WTC11 (cell line): ENCODE measurements around the gene SAMD10. TPM values are rescaled to one million over a fixed set of nuclear protein-coding genes. Genes with fewer than 3 reads are reported as not detected.

ENCODE experiments used
- ATAC-seq: fragments of 200-7000 bp; cut with Tn5 transposase; 2 replicates; pipeline ENCODE4 v1.10.0; 2021; ENCODE audit warnings: mild to moderate bottlenecking, moderate library complexity
- CTCF ChIA-PET: fragments of 300-600 bp; sonication (Branson Sonifier 250); formaldehyde crosslinking; loops from one replicate; lab custom pipeline; 2021; ENCODE audit warnings: antibody characterized with exemption; lab: Charles Lee
- POLR2A ChIA-PET: fragments of 350-600 bp; sonication (Branson Sonifier 250); formaldehyde crosslinking; loops from one replicate; lab custom pipeline; 2021; ENCODE audit warnings: antibody characterized with exemption; lab: Charles Lee
- DNase-seq: peaks from one replicate; pipeline ENCODE4 v3.0.0; 2021; ENCODE audit warnings: low spot score
- H3K27ac Mint-ChIP-seq: 2 replicates; pipeline ENCODE4 v1.8.0; 2021; ENCODE audit warnings: mixed read lengths
- H3K27me3 Mint-ChIP-seq: 2 replicates; pipeline ENCODE4 v1.8.0; 2021; ENCODE audit warnings: low read depth, mild to moderate bottlenecking, moderate library complexity, mixed read lengths
- H3K36me3 Mint-ChIP-seq: 2 replicates; pipeline ENCODE4 v1.8.0; 2021; ENCODE audit warnings: mixed read lengths
- H3K4me1 Mint-ChIP-seq: 2 replicates; pipeline ENCODE4 v1.8.0; 2022; ENCODE audit warnings: mixed read lengths
- H3K4me3 Mint-ChIP-seq: 2 replicates; pipeline ENCODE4 v1.8.0; 2021; ENCODE audit warnings: mild to moderate bottlenecking, moderate library complexity, mixed read lengths
- H3K9me3 Mint-ChIP-seq: 2 replicates; pipeline ENCODE4 v1.8.0; 2021; ENCODE audit warnings: mixed read lengths
- AFF4 ChIP-seq: sonication (generic); formaldehyde crosslinking; IDR thresholded peaks from 2 replicates; pipeline ENCODE4 v1.8.1; 2023; ENCODE audit warnings: mild to moderate bottlenecking, missing genetic modification reagents, borderline replicate concordance
- ATF1 ChIP-seq: sonication (generic); formaldehyde crosslinking; IDR thresholded peaks from 2 replicates; pipeline ENCODE4 v1.8.1; 2023; ENCODE audit warnings: mild to moderate bottlenecking, moderate library complexity, missing genetic modification reagents
- ATF2 ChIP-seq: sonication (generic); formaldehyde crosslinking; IDR thresholded peaks from 2 replicates; pipeline ENCODE4 v1.8.1; 2022; ENCODE audit warnings: low read depth, missing genetic modification reagents, borderline replicate concordance
- E2F1 ChIP-seq: sonication (generic); formaldehyde crosslinking; IDR thresholded peaks from 2 replicates; pipeline ENCODE4 v1.8.0; 2022; ENCODE audit warnings: mild to moderate bottlenecking, missing genetic modification reagents
- E2F5 ChIP-seq: sonication (generic); formaldehyde crosslinking; IDR thresholded peaks from 2 replicates; pipeline ENCODE4 v1.8.1; 2022; ENCODE audit warnings: mild to moderate bottlenecking, moderate library complexity, missing genetic modification reagents
- FOXP4 ChIP-seq: sonication (generic); formaldehyde crosslinking; IDR thresholded peaks from 2 replicates; pipeline ENCODE4 v1.8.0; 2022; ENCODE audit warnings: mild to moderate bottlenecking, missing genetic modification reagents
- GABPB1 ChIP-seq: sonication (generic); formaldehyde crosslinking; IDR thresholded peaks from 2 replicates; pipeline ENCODE4 v1.8.1; 2023; ENCODE audit warnings: mild to moderate bottlenecking, missing genetic modification reagents
- GTF2I ChIP-seq: fragments of 250-450 bp; sonication (Bioruptor Pico); conservative IDR thresholded peaks from 2 replicates; pipeline ENCODE4 v1.4.0; 2021; ENCODE audit warnings: mild to moderate bottlenecking
- HMGA2 ChIP-seq: fragments of 250-450 bp; sonication (Bioruptor Pico); IDR thresholded peaks from 2 replicates; pipeline ENCODE4 v1.4.0; 2021; ENCODE audit warnings: mild to moderate bottlenecking, moderate library complexity
- IRF1 ChIP-seq: sonication (generic); formaldehyde crosslinking; IDR thresholded peaks from 2 replicates; pipeline ENCODE4 v1.8.0; 2023; ENCODE audit warnings: missing genetic modification reagents
- KAT7 ChIP-seq: sonication (generic); formaldehyde crosslinking; IDR thresholded peaks from 2 replicates; pipeline ENCODE4 v1.8.1; 2023; ENCODE audit warnings: missing genetic modification reagents, mild to moderate bottlenecking, borderline replicate concordance
- NFE2L1 ChIP-seq: sonication (generic); formaldehyde crosslinking; IDR thresholded peaks from 2 replicates; pipeline ENCODE4 v1.8.1; 2023; ENCODE audit warnings: missing genetic modification reagents
- NFYB ChIP-seq: sonication (generic); formaldehyde crosslinking; conservative IDR thresholded peaks from 2 replicates; pipeline ENCODE4 v1.8.0; 2022; ENCODE audit warnings: low read depth, missing genetic modification reagents
- STAT6 ChIP-seq: sonication (generic); formaldehyde crosslinking; conservative IDR thresholded peaks from 2 replicates; pipeline ENCODE4 v1.8.1; 2023; ENCODE audit warnings: mild to moderate bottlenecking, low read depth, missing genetic modification reagents, moderate library complexity
- TEAD4 ChIP-seq: sonication (generic); formaldehyde crosslinking; IDR thresholded peaks from 2 replicates; pipeline ENCODE4 v1.8.0; 2022; ENCODE audit warnings: mild to moderate bottlenecking, missing genetic modification reagents
- USF2 ChIP-seq: sonication (generic); formaldehyde crosslinking; IDR thresholded peaks from 2 replicates; pipeline ENCODE4 v1.8.1; 2023; ENCODE audit warnings: mild to moderate bottlenecking, missing genetic modification reagents, moderate library complexity
- ZBTB21 ChIP-seq: sonication (generic); formaldehyde crosslinking; IDR thresholded peaks from 2 replicates; pipeline ENCODE4 v1.8.1; 2023; ENCODE audit warnings: mild to moderate bottlenecking, missing genetic modification reagents, borderline replicate concordance
- ZNF232 ChIP-seq: sonication (generic); formaldehyde crosslinking; IDR thresholded peaks from 2 replicates; pipeline ENCODE4 v1.8.0; 2022; ENCODE audit warnings: mild to moderate bottlenecking, missing genetic modification reagents
- ZNF263 ChIP-seq: sonication (generic); formaldehyde crosslinking; IDR thresholded peaks from 2 replicates; pipeline ENCODE4 v1.8.1; 2022; ENCODE audit warnings: low read depth, mild to moderate bottlenecking, moderate library complexity, missing genetic modification reagents
- total RNA-seq: library from RNA; stranded (reverse); gene quantifications from 3 replicates; pipeline ENCODE4 v1.2.3, GENCODE V29; 2021

The SAMD10 gene
- total RNA-seq, 1 experiment from 2014 or later, result 6.2 TPM

GRCh38 chr20:64006902-64007301 lies 27.5 kb upstream of the SAMD10 start:
- Mint-ChIP-seq H3K4me1 (no peaks in the 10 kb centered on the region), H3K36me3 (peaks cover 54% of the 10 kb centered on the region), H3K4me3 (no peak overlapping the region), H3K27ac (0 out of 2 replicates have a peak overlapping the region, but pooled peaks have one; percentile 45), H3K27me3 (no peaks in the 10 kb centered on the region), H3K9me3 (peaks cover 9% of the 10 kb centered on the region)
- no peak for DNase-seq
- ChIA-PET POLR2A (no interaction called here), CTCF (interaction anchor here (0.6 to 0.7 kb wide), 2 partner anchors 26 to 154 kb away, joined by 3 read pairs; partner anchors contain the start of gene PRPF6)
- no peak for ATAC-seq
- no peak for TF ChIP-seq E2F1 (CRISPR knock-in tag)
- TF ChIP-seq ZNF232 (CRISPR knock-in tag), result no peak
- TF ChIP-seq GABPB1 (CRISPR knock-in tag), result no peak
- no peak for TF ChIP-seq USF2 (CRISPR knock-in tag)
- TF ChIP-seq E2F5 (CRISPR knock-in tag), result no peak
- TF ChIP-seq ATF2 (CRISPR knock-in tag), result no peak
- no peak for TF ChIP-seq STAT6
- no peak for TF ChIP-seq KAT7 (CRISPR knock-in tag)
- TF ChIP-seq IRF1, result no peak
- no peak for TF ChIP-seq NFE2L1 (CRISPR knock-in tag)
- no peak for TF ChIP-seq ZNF263 (CRISPR knock-in tag)
- no peak for TF ChIP-seq HMGA2 (CRISPR knock-in tag)
- TF ChIP-seq ATF1 (CRISPR knock-in tag), result no peak
- TF ChIP-seq GTF2I (CRISPR knock-in tag), result no peak
- TF ChIP-seq FOXP4 (CRISPR knock-in tag), result no peak
- TF ChIP-seq AFF4, result no peak
- no peak for TF ChIP-seq TEAD4 (CRISPR knock-in tag)
- TF ChIP-seq ZBTB21 (CRISPR knock-in tag), result no peak
- TF ChIP-seq NFYB, result no peak
